CD4-positive, alpha-beta T cell treated with Interleukin-4 for 1 hour (primary cell): ENCODE results near the gene NT5DC4.

ENCODE experiments used
- DNase-seq, 2 donors: peaks; one replicate each; pipeline ENCODE4 v3.0.0-alpha.2; 2020 to 2022

Gene NT5DC4

DNA sequence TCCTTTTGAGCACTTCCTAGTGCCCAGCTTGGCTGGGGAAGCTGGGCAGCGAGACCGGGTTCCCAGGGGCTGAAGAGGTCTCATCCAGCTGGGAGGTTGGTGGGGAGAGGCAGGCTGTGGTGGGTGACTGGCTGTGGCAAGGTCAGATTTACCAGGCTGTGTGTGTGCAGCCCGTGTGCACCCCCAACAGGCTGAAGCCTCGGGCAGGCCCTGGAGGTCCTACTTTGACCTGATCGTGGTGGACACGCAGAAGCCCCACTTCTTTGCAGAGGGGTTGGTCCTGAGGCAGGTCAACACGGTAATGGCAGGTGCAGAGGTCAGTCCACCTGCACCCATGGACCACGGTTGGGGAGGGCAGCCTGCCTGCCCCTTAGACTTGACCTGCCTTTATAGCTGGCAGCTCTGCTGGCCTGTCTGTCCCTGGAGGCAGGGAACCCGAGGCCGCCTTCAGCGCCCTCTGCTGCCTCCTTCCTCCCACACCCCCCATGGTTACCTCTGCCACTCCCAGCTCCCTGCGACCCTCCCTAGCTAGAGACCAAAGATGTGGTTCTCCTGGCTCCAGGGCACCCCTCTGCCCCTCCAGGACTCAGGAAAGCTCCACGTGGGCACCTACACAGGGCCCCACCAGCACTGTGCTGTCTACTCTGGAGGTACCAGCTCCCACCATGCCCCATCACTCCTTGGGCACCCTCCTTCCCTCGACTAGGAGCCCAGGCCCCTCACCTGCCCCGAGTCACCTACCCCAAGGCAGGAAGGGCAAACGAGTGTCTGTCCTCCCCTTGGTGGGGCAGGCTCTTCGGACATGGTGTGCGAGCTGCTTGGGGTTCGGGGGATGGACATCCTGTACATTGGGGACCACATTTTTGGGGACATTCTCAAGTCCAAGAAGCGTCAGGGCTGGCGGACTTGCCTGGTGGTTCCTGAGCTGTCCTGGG lies 4.0 kb downstream of the NT5DC4 start:
- no peak for DNase-seq

DNA sequence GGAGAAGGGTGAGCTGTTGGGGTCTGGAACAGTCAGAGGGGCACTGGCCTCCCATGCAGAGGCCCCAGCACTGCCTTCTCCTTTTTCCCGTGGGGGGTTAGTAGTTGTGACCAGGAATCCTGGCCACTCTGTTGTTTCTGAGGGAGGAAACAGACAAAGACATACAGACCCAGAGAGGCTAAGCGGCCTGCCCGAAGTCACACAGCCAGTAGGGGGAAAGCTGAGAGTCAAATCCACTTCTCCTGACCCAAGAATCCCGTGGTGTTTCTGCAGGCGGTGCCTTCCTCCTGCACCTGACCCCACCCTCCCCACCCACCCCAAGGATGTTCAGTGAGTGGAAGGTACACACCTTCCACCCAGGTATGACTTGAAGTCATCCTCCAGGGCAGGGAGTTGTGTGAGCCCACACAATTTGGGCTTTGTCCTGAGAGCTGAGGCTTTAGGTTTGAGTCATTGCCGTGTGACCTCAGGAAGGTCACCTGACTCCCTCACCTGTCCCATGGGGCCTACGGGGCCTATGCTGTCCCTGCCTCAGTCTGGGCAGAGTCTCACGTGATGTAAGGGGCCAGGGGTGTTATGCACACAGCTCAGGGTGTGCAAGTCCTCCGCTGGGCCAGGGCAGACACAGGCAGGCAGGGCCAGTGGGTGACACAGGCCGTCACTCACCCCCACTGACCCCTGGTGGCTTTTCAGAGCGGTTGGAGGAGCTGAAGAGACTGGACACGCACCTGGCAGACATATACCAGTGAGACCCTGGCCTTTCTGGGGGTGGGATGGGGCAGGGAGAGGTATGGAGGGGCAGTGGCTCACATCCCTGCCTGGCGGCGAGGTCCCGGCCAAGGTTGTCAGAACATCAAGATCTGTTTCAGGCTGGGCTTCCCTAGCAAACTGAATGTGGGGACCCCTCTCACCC lies 5.0 kb downstream of the NT5DC4 start:
- DNase-seq = no peak

DNA sequence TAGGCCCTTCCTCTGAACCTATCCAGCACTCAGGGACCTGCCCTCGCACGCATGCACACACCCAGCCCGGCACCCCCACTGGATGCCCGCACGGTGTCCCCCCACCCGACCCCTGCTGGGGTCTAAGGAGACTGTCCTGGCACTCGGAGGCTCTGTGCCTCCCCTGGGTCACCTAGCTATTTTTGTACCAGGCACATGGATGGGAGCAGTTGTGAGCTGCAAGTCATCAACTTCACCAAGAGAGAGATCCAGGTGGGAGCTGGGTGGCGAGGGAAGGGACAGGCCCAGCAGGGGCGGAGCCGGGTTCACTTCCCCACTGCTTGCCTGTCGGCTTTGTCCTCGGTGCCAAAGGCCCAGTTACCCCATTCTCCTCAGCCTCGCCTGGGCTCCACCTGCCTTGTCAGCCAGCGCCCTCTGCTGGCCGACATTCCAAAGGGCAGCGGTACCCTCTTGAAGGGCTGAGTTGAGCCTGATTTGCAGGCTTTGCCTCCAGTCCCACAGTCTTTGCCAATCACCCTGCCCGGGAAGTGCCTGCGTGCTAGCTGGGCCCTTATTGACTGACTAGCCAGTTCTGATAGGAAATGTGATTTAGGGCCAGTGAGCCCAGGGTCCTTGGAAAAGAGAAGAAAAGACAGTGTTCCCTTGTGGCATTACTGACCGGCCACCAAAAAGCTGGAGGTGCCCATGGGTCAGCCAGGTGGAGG lies 5.8 kb downstream of the NT5DC4 start:
- DNase-seq = peak; percentile 88 to 92

DNA sequence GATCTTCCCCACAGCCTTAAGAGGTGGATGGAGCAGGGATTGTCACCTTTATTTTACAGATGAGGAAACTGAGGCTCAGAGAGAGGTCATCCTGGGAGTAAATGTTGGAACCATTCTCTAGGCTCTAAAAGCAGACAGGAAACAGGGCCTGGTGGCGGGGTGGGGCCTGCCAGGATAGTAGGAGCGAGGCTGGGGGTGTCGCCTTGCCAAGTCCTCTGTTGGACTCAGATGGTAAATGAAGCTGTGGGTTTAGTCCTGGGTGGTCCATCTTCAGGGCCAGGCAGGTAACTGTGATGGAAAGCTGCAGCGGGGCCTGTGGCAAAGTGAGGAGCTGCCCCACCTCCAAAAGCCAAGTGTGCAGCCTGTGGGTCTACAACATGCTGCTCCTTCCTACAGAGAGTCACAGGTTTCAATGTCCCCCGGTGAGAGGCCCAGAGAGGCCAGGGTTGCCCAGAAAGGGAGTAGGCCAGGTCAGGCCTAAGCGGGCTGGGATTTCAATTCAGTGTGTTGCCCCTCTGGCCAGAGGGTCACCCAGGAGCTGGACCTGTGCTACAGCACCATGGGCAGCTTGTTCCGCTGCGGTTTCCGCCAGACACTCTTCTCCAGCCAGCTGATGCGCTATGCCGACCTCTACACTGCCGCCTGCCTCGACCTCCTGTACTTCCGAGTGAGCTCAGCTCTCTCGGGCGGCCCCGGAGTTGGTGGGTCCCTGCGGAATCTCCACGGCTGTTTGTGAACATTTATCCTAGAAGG lies 6.6 kb downstream of the NT5DC4 start:
- no peak for DNase-seq

DNA sequence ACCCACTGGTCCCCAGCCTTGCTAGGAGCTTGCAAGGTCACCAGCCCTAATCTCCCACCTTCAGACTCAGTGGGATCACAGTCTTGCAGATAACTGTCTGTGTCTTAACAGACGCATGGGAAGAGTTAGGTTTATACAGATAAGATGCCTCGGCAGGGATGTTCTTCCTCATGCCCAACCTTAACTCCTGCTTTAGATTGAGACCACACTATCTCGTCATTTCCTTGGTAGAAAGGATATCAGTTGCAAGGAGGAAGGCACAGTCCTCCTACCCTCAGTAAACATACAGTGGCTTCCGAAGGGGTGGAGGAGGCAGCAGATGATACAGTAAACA lies 7.2 kb downstream of the NT5DC4 start:
- no peak for DNase-seq

DNA sequence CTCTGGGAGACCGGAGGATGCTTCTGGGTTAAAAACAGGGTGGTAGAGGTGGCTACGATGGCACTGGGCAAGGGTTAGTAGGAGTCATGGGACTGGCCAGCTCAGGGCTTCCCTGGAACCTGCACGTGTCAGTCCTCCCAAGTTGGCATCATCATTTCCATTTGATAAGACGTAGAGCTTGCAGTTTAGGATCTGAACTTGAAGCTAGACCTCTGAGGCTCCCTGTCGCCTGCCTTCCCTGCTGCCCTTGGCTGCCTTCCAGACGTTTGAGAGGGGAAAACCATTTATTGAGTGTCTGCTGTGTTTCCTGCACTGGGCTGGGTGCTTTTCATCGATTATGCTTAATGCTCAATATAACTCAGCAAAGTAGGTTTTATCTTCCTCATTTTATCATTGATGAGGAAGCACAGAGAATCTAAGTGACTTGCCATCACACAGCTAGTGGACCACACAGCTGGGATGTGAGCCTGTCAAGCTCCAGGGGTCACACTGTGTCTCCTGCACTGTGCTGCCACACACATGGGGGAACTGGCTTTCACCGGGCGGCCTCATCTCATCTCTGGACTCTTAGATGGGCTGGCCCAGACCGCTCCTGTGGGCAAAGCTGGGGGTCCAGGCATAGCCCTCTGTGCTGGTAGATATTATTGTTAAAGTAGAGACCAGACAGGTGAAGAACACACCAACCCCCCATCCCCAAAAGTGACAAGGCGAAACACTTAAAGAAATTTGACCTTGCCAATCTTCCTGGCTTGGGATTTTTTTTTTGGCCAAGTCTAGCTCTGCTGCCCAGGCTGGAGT lies 7.8 kb downstream of the NT5DC4 start:
- DNase-seq = no peak

DNA sequence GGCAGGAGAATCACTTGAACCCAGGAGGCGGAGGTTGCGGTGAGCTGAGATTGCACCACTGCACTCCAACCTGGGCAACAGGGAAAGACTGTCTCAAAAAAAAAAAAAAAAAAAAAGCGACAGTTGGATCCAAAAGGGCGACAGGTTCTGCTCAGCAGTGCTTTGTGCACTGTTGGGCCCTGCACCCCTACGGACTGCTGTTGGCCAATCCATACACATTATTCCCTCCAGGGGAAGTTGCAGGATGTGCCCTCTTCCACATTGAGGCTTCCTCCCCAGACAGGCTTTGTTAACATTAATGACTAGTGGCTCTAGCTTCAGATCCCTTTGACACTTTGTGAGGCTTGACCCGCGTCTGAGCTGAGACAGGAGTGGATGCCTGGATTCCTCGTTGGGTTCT lies 9.4 kb downstream of the NT5DC4 start:
- DNase-seq = no peak

DNA sequence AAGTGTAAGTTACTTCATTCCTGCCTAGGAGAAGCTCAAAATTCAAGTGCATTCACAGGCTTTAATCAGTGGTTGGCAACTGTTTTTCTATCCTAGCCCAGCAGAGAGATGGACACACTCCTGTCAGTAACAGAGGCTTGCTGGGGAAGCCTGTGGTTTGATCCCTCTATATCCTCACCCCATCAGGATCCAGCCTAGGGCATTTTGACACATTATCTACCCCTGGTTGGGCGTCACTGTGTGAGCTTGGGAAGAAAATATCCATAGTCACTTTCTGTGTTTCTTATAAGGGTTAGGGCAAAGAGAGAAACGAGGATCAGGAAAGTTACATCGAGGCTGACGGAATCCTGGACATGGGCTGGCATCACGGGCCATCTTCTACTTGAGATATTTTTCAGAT lies 10.0 kb downstream of the NT5DC4 start:
- no peak for DNase-seq

DNA sequence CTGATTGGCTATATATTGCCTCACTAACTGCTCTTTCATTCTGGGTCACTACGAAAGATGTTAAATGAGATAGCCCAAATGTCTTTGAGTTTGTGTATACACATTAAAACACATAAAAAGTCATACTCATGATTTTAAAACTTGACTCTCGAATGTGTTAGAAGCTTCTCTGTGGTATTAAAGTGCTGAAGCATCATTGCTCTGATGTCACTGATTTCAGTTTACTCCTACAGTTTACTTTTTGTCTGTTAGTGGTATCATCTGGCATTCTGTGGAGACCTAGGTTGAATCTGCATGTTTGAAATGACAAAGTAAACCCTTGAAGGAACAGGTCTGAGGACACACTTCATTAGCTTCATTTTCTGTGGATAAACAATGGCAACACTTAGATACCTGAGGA lies 10.7 kb downstream of the NT5DC4 start:
- DNase-seq = no peak

DNA sequence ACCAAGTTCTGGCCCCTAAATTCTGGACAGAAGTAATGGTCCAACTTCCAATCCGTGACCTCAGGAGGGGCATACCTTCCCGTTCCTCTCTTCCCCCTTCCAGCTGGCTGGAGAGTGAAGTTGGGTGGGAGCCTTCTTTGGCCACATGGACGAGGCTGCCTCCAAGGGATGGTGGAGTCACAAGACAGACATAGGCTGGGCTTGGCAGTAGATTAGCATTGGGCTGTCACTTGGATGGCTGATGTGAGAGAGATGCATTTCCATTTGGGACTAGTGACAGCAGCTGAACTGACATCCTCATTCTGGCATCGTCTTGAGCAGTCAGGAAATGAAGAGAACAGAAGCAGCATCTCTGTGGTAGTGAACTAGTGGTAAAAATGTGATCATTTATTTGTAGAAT lies 12.6 kb downstream of the NT5DC4 start:
- no peak for DNase-seq

DNA sequence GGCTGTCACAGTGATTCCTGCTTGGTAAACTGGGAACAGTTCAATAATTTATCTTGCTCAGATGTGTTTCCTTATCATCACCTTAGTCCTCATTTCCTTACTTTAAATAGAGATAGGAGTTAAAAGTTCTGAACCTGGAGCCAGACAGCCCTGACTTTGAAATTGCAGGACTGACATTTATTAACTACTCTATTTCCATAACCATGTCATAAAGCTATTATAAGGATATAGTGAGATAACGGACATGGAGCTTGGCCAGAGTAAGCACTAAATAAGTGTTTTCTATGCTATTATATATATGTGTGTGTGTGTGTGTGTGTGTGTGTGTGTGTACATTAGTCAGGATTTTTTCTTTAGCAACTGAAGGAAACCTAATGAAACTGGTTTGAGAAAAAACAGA lies 13.1 kb downstream of the NT5DC4 start:
- DNase-seq = no peak

DNA sequence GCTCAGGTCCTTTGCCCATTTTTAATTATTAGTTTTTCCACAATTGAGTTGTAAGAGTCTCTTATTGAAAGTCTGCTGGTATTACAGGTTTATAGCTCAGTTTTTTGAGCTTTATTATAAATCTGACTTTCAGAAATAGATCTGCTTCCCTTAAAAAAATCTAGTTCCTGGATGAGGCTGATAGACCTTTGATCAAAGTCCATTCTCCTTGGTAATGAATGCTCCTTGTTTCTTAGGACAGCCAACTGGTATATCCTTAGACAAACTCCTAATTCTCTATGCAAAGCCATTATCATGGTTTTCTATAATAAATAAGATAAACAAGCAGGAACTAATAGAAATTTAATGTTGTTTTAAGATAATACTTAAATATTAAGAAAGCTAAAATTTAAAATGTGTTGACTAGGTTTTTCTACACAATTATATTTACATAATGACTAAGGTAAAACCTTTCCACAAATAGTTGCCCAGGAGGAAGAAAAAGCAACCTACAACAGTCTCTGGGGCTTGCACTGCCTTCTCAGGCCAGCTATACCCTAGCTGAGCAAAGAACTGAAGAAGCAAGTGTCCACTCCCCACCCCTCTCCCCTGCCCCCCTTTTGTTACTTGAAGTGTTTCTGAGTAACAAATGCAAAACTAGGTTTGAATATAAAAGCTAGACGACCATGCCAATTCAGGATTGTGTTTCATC lies 16.9 kb downstream of the NT5DC4 start:
- no peak for DNase-seq

DNA sequence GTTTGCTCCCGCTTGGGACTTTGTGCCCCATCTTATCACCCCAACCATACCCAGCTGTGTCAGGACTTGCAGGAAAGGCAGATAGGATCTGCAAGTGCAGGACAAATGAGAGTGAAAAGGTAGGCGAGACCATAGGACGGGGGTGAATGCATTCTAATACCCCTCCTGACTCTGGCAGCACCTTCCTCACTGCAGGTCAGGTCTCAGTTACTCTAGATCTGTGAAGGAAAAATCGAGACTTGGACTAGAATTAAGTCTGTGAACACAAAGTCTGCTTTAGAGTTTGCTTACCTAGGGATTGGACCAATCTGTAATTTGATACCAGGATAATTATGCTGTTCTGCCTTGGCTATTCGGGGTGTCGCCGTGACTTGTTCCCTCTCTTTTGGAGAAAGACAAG lies 19.7 kb downstream of the NT5DC4 start:
- no peak for DNase-seq

DNA sequence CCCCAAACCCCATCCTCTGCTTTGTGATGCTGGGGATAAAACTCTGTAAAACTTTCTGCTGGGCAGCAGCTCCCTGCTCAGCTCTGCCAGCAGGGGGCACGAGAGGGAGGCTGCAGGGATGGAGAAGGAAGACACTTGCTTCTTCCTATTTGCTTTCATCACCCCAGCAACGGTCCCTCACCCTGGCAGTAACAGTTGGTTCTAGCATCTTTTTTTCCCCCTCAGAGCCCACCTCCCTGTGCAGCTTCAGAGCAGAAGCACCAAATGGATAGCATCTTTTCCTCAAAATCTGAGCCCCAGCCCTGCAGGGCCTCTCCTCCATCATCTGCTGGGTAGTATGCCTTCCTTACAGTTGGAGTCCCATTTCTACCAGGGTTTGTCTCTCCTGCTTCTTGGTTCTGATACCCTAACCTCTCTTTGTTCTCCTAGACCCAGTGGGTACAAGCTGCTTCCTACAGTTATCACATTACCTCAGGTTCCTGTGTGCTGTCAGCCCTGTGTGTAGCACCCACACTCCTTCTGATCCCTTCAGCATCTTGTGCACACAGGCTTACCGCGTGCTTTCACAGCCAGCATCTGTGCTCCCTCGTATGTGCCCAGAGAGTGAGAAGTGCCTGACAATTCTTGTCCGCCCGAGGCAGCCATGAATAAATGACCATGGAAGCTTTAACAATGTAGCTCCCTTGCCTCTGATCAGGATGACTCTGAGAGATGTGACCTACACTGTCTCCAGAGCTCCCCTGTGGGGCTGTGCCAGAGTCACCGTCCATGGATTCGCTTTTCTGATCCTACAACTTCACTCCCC lies 29.1 kb downstream of the NT5DC4 start:
- peak; percentile 84 to 85 for DNase-seq

DNA sequence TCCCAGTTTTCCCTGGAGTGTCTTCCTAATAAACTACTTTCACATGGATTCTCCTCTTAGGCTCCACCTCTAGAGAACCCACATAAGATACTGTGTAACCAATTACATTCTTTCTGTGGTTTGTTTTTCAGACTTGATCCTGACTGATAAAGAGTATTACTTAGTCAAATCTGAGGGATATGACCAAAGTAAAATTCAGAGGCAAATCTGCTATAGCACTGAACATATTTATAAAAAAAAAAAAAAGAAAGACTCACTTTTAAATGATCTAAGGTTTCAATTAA lies 29.7 kb downstream of the NT5DC4 start:
- DNase-seq = no peak

DNA sequence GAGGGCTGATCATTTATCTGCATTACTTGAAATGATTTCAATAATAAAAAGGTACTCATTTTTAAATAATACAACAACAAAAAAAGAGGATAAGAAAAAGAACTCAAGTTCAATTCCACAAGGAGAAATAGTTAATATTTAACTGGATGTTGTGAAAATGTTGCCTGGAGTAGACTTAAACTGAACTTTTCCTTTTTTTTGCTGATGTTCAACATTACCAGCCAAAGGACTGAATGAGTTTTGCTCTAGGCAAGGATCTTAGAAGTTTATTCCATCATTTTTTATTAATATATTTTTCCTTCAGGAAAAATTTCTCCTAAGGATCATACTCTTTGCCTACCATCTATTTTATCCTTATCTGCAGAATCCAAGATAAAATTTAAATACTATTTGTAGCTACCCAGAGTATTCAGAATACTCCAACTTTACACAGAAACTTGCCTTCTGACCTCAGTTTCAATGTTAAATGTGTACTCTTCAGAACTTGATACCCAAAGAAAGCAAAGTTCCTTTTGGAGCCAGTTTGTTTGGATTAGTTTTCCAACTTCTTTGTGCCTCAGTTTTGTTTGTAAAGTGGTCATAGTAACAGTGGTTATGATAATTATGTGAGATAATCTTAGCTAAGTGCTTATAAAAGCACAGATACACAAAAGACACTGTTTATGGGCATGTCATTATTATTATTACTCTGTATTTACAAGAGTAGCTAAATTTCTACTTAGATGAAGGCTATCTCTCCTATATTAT lies 30.8 kb downstream of the NT5DC4 start:
- DNase-seq = no peak

DNA sequence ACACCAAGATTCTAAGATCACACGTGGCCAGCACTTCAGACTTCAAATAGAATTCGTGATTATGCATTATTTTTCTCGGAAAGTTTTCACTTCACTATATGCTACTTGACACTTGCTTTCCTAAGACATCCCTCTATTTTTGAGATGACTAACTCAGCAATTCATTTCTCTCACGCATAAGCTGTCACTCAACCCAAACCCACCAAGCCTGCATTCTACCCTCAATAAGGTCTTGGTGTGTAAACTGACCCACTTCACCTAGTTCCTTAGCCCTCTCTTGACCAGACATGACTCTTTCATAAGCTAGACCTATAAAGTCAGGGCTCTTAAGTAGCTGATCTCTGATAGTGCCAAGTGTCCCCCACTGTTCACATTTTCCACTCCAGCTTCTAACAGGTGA lies 31.8 kb downstream of the NT5DC4 start:
- DNase-seq = no peak

DNA sequence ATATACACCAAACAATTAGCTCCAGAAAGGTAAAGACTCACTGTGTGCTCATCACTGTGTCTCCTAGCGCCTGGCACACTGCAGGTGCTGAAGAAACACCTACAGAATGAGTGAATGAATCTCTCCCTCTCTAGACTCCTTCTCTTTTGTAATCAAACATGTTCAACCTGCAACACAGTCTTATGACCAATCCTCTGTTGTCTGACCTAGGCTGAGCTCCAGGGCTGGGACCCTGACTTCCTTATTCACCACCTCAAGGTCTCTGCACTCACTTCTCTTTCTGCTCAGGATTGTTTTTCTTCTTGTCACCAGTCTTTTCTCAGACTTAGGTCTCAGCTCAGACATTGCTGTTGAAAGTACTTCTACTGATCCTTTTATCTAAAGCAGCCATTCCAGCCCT lies 33.7 kb downstream of the NT5DC4 start:
- no peak for DNase-seq

DNA sequence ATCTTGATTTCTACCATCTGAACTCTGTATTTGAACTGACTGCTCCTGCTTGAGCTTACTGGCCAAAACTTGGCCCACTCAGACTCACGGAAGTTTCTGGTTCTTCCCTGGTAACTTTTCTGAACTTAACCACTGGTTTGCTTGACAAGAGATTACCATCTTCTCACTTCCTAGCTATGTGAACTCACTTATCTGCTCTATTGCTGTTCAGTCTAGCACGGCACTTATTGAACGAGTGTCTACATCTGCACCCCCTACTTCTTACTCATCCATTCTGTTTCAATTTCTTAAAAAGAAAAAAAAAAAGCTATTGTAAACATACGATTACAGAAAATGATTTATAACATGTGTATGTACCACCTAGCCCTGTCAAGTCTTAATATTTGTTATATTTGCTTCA lies 34.6 kb downstream of the NT5DC4 start:
- DNase-seq = no peak

DNA sequence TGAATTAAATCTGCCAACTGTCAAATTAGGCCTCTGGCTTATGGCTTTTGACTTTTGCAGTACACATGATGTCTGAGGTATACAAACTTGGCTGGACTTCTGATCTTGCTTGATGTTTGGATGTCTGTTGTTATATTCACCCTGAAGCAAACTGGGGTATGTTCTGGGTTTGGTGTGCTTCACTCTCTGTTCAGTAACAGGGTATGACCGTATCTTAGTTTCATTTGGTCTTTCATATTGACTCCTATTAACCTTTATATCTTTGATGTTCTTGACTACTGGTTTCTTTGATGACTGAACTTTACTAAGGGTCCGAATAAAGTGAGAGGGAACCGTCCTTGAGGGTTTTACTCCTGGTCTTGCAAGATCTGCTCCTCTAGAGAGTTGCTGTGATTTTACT lies 35.4 kb downstream of the NT5DC4 start:
- DNase-seq = no peak
